GM12875 (cell line): Measurements from ENCODE around the gene CDIP1.
A peak's percentile ranks its signal among the peaks of the same experiment; 100 is the strongest.

Source experiments
- H3K4me3 ChIP-seq: one replicate; pipeline ENCODE4 v1.5.1; 2011; ENCODE audit warnings: low read depth, low read length, control low read depth
- CTCF ChIP-seq: IDR thresholded peaks from 2 replicates; pipeline ENCODE4 v1.5.1; 2011; ENCODE audit warnings: low read depth, mild to moderate bottlenecking, control low read depth, inconsistent platforms, low read length, moderate library complexity, borderline replicate concordance; ENCODE audit not compliant: insufficient read depth

CDIP1 gene

GRCh38 chr16:4508806-4509205 lies 29.8 kb downstream of the CDIP1 start:
- no peak overlapping the region for H3K4me3 ChIP-seq
- TF ChIP-seq CTCF = no peak

GRCh38 chr16:4507588-4508345 lies 30.8 kb downstream of the CDIP1 start:
- no peak for TF ChIP-seq CTCF
- H3K4me3 ChIP-seq = no peak overlapping the region

GRCh38 chr16:4506450-4506849 lies 32.1 kb downstream of the CDIP1 start:
- H3K4me3 ChIP-seq = no peak overlapping the region
- peak; percentile 83 for TF ChIP-seq CTCF

GRCh38 chr16:4505356-4506147 lies 33.0 kb downstream of the CDIP1 start:
- H3K4me3 ChIP-seq = no peak overlapping the region
- no peak for TF ChIP-seq CTCF

GRCh38 chr16:4501071-4501478 lies 37.5 kb downstream of the CDIP1 start:
- TF ChIP-seq CTCF = no peak
- H3K4me3 ChIP-seq = no peak overlapping the region

- H3K4me3 ChIP-seq = no peak overlapping the region
- no peak for TF ChIP-seq CTCF
Observed at GRCh38 chr16:4500272-4500671, 38.3 kb downstream of the CDIP1 start.

GRCh38 chr16:4499196-4499555 lies 39.4 kb downstream of the CDIP1 start:
- H3K4me3 ChIP-seq = no peak overlapping the region
- no peak for TF ChIP-seq CTCF
